IMR-90 (cell line): ENCODE measurements around the gene EXOC4. TPM values are rescaled to one million over a fixed set of nuclear protein-coding genes. Genes with fewer than 3 reads are reported as not detected.

Experiments used
- ATAC-seq: fragments of 200-7000 bp; cut with Tn5 transposase; 2 replicates; pipeline ENCODE4 v1.9.1; 2020; ENCODE audit warnings: low read depth, mild to moderate bottlenecking, moderate library complexity
- BruUV-seq: library from RNA; stranded (reverse); fragments of 400-500 nt; replicated peaks from 2 replicates; lab custom pipeline; 2021; lab: Mats Ljungman, UMichigan
- CTCF ChIA-PET: fragments of 300-600 bp; formaldehyde crosslinking; extraction: SDS; loops from one replicate; lab custom pipeline; 2021; ENCODE audit warnings: antibody characterized with exemption; lab: Yijun Ruan, JAX
- POLR2A ChIA-PET: fragments of 300-600 bp; sonication (Branson Sonifier 250); formaldehyde crosslinking; loops from one replicate; lab custom pipeline; 2022; ENCODE audit warnings: antibody characterized with exemption; ENCODE audit not compliant: unreplicated experiment; lab: Charles Lee
- DNase-seq: peaks from one replicate; pipeline ENCODE4 v3.0.0; 2013
- H2AFZ ChIP-seq: replicated peaks from 2 replicates; pipeline ENCODE3; 2013; ENCODE audit warnings: low read length, mild to moderate bottlenecking; ENCODE audit not compliant: poor library complexity
- H2AK5ac ChIP-seq: 2 replicates; pipeline ENCODE4 v1.6.1; 2013; ENCODE audit warnings: low read depth, low read length, inconsistent platforms
- H2AK9ac ChIP-seq: replicated peaks from 2 replicates; pipeline ENCODE3; 2013; ENCODE audit warnings: mild to moderate bottlenecking, low read depth, low read length, moderate library complexity; ENCODE audit not compliant: poor library complexity
- H2BK120ac ChIP-seq: 2 replicates; pipeline ENCODE4 v1.6.1; 2013; ENCODE audit warnings: low read depth, low read length, inconsistent platforms
- H2BK15ac ChIP-seq: 3 replicates; pipeline ENCODE4 v1.6.1; 2013; ENCODE audit warnings: low read depth, low read length, inconsistent platforms
- H2BK20ac ChIP-seq: 2 replicates; pipeline ENCODE4 v1.6.1; 2013; ENCODE audit warnings: low read depth, mild to moderate bottlenecking, inconsistent platforms, low read length, moderate library complexity
- H2BK5ac ChIP-seq: 2 replicates; pipeline ENCODE4 v1.6.1; 2013; ENCODE audit warnings: mild to moderate bottlenecking, low read depth, low read length, inconsistent platforms; ENCODE audit not compliant: poor library complexity, severe bottlenecking
- H3K14ac ChIP-seq: replicated peaks from 2 replicates; pipeline ENCODE4 v1.6.1; 2013; ENCODE audit warnings: low read depth, low read length, inconsistent platforms
- H3K18ac ChIP-seq: 2 replicates; pipeline ENCODE4 v1.6.1; 2013; ENCODE audit warnings: low read depth, low read length, control low read depth
- H3K23ac ChIP-seq: 2 replicates; pipeline ENCODE4 v1.6.1; 2013; ENCODE audit warnings: low read depth, low read length, inconsistent platforms
- H3K27ac ChIP-seq: 2 replicates; pipeline ENCODE4 v1.5.1; 2013; ENCODE audit warnings: mild to moderate bottlenecking, control low read depth, low read length; ENCODE audit not compliant: insufficient read depth
- H3K27me3 ChIP-seq: 2 replicates; pipeline ENCODE4 v1.6.1; 2013; ENCODE audit warnings: low read length; ENCODE audit not compliant: control insufficient read depth, insufficient read depth
- H3K36me3 ChIP-seq: 2 replicates; pipeline ENCODE4 v1.6.1; 2013; ENCODE audit warnings: low read length, mixed read lengths; ENCODE audit not compliant: control insufficient read depth, insufficient read depth
- H3K4ac ChIP-seq: 2 replicates; pipeline ENCODE4 v1.6.1; 2013; ENCODE audit warnings: low read depth, low read length, inconsistent platforms
- H3K4me1 ChIP-seq: 2 replicates; pipeline ENCODE4 v1.6.1; 2013; ENCODE audit warnings: low read length, mixed read lengths; ENCODE audit not compliant: control insufficient read depth, insufficient read depth
- H3K4me2 ChIP-seq: 2 replicates; pipeline ENCODE4 v1.6.1; 2013; ENCODE audit warnings: low read depth, mild to moderate bottlenecking, control low read depth, low read length, moderate library complexity
- H3K4me3 ChIP-seq: 2 replicates; pipeline ENCODE4 v1.5.1; 2013; ENCODE audit warnings: low read depth, mild to moderate bottlenecking, control low read depth, low read length, moderate library complexity; ENCODE audit not compliant: insufficient read depth
- H3K56ac ChIP-seq: 2 replicates; pipeline ENCODE4 v1.6.1; 2013; ENCODE audit warnings: low read length, inconsistent platforms; ENCODE audit not compliant: insufficient read depth; ENCODE audit errors: extremely low read depth
- H3K79me1 ChIP-seq, 2 experiments: 2 replicates each; pipeline ENCODE4 v1.6.1; 2013; ENCODE audit warnings: low read length in 2 of 2, inconsistent platforms in 1 of 2, low read depth in 1 of 2
- H3K9ac ChIP-seq: 2 replicates; pipeline ENCODE4 v1.6.1; 2013; ENCODE audit warnings: low read depth, low read length, control low read depth
- H3K9me1 ChIP-seq: 2 replicates; pipeline ENCODE4 v1.6.1; 2013; ENCODE audit warnings: low read length, inconsistent platforms; ENCODE audit not compliant: insufficient read depth
- H3K9me3 ChIP-seq: 2 replicates; pipeline ENCODE4 v1.6.1; 2013; ENCODE audit warnings: low read length; ENCODE audit not compliant: control insufficient read depth, insufficient read depth
- H4K20me1 ChIP-seq: 2 replicates; pipeline ENCODE4 v1.6.1; 2013; ENCODE audit warnings: low read length, inconsistent platforms; ENCODE audit not compliant: insufficient read depth
- H4K5ac ChIP-seq: 2 replicates; pipeline ENCODE4 v1.6.1; 2013; ENCODE audit warnings: mild to moderate bottlenecking, low read depth, low read length, control low read depth
- H4K8ac ChIP-seq, 2 experiments: 2 replicates each; pipeline ENCODE4 v1.6.1; 2013; ENCODE audit warnings: low read depth in 2 of 2, low read length in 2 of 2, control low read depth in 1 of 2, inconsistent platforms in 1 of 2
- H4K91ac ChIP-seq: 2 replicates; pipeline ENCODE4 v1.6.1; 2013; ENCODE audit warnings: low read depth, low read length, inconsistent platforms; ENCODE audit not compliant: insufficient read depth
- BHLHE40 ChIP-seq: fragments of 150-350 bp; IDR thresholded peaks from 2 replicates; pipeline ENCODE4 v1.6.1; 2016; ENCODE audit warnings: mild to moderate bottlenecking, low read depth, low read length
- CEBPB ChIP-seq: IDR thresholded peaks from 2 replicates; pipeline ENCODE4 v1.6.1; 2012; ENCODE audit warnings: low read depth, low read length, improper control_type of control experiment
- CTCF ChIP-seq: conservative IDR thresholded peaks from 2 replicates; pipeline ENCODE4 v1.5.1; 2012; ENCODE audit warnings: mild to moderate bottlenecking, low read depth, low read length, improper control_type of control experiment
- FOS ChIP-seq: fragments of 150-350 bp; IDR thresholded peaks from 2 replicates; pipeline ENCODE4 v1.6.1; 2016; ENCODE audit warnings: low read depth, low read length
- MAFK ChIP-seq: IDR thresholded peaks from 2 replicates; pipeline ENCODE4 v1.6.1; 2012; ENCODE audit warnings: low read depth, low read length, improper control_type of control experiment
- MAZ ChIP-seq: IDR thresholded peaks from 2 replicates; pipeline ENCODE4 v1.6.1; 2012; ENCODE audit warnings: low read depth, mild to moderate bottlenecking, low read length, improper control_type of control experiment, moderate library complexity, borderline replicate concordance
- MXI1 ChIP-seq: IDR thresholded peaks from 2 replicates; pipeline ENCODE4 v1.6.1; 2012; ENCODE audit warnings: low read depth, mild to moderate bottlenecking, low read length, moderate library complexity, borderline replicate concordance
- NFE2L2 ChIP-seq: fragments of 150-350 bp; IDR thresholded peaks from 2 replicates; pipeline ENCODE4 v1.6.1; 2016; ENCODE audit warnings: low read depth, mild to moderate bottlenecking, low read length
- POLR2A ChIP-seq: IDR thresholded peaks from 2 replicates; pipeline ENCODE4 v1.6.1; 2012; ENCODE audit warnings: mild to moderate bottlenecking, low read depth, low read length
- RAD21 ChIP-seq: IDR thresholded peaks from 2 replicates; pipeline ENCODE4 v1.6.1; 2012; ENCODE audit warnings: low read length, improper control_type of control experiment
- RCOR1 ChIP-seq: IDR thresholded peaks from 2 replicates; pipeline ENCODE4 v1.6.1; 2012; ENCODE audit warnings: mild to moderate bottlenecking, low read length, improper control_type of control experiment; ENCODE audit not compliant: insufficient replicate concordance
- SMC3 ChIP-seq: fragments of 150-350 bp; IDR thresholded peaks from 2 replicates; pipeline ENCODE4 v1.6.1; 2016; ENCODE audit warnings: low read depth, mild to moderate bottlenecking, antibody characterized with exemption, low read length, moderate library complexity
- USF2 ChIP-seq: fragments of 150-350 bp; IDR thresholded peaks from 2 replicates; pipeline ENCODE4 v1.6.1; 2017; ENCODE audit warnings: mild to moderate bottlenecking, antibody characterized with exemption, low read length, low read depth
- dilution Hi-C: fragments of 300-500 bp; cut with HindIII; formaldehyde crosslinking; loops from one replicate; pipeline ENCODE4 v1.14.3; 2018; ENCODE audit warnings: low sequenced_read_pairs; ENCODE audit not compliant: unreplicated experiment
- in situ Hi-C: fragments of 300-500 bp; cut with MboI; formaldehyde crosslinking; loops from 3 replicates; pipeline ENCODE4 v1.14.3; 2019; ENCODE audit warnings: low sequenced_read_pairs, inconsistent platforms, mixed read lengths
- intact Hi-C: fragments of 100-400 bp; cut with micrococcal nuclease; formaldehyde crosslinking; loops from 2 replicates; pipeline ENCODE4 v1.10.0; 2022
- polyA plus RNA-seq, 3 experiments: library from polyadenylated mRNA; depleted of rRNA; stranded (reverse); fragments of >200 nt; gene quantifications; 2 replicates each; pipeline ENCODE4 v1.2.3, GENCODE V29; 2012; ENCODE audit warnings: low replicate concordance in 1 of 3
- total RNA-seq: library from RNA; depleted of rRNA; stranded (reverse); fragments of >200 nt; gene quantifications from 2 replicates; pipeline ENCODE4 v1.2.3, GENCODE V29; 2012

The EXOC4 gene
- total and polyA plus RNA-seq, 2 of the 4 experiments (the other 2 are of a cell fraction), result 25.4 to 94.6 TPM

GRCh38 chr7:133294234-133294633, 41.4 kb downstream of the EXOC4 start:
- no peak overlapping the region for H4K91ac ChIP-seq
- no peak overlapping the region for H3K4me3 ChIP-seq
- H3K9ac ChIP-seq, result no peak overlapping the region
- no TSS peak for BruUV-seq
- no peak overlapping the region for H4K5ac ChIP-seq
- no peak overlapping the region for H3K14ac ChIP-seq
- H3K36me3 ChIP-seq, result peaks cover 4% of the 10 kb centered on the region; the same call in 1 of the 2 replicates
- TF ChIP-seq FOS (no peak), POLR2A (no peak), RAD21 (no peak), MXI1 (no peak), SMC3 (no peak), BHLHE40 (no peak), MAZ (no peak), CTCF (no peak), CEBPB (no peak), MAFK (no peak), NFE2L2 (no peak), RCOR1 (no peak), USF2 (no peak)
- H2BK120ac ChIP-seq, result no peak overlapping the region
- H3K4me1 ChIP-seq, result no peaks in the 10 kb centered on the region
- H2BK20ac ChIP-seq, result no peak overlapping the region
- POLR2A ChIA-PET, result no interaction called here
- H3K18ac ChIP-seq, result no peak overlapping the region
- peaks cover 3 to 14% of the 10 kb centered on the region in 2 experiments; a peak in 2 of 4 replicates for H3K79me1 ChIP-seq
- no peak overlapping the region for H3K4me2 ChIP-seq
- H2AK9ac ChIP-seq, result no peak overlapping the region
- no peaks in the 10 kb centered on the region for H3K27me3 ChIP-seq
- H2BK5ac ChIP-seq, result no peak overlapping the region
- H2BK15ac ChIP-seq, result no peak overlapping the region
- no peak overlapping the region for H2AK5ac ChIP-seq
- H3K9me1 ChIP-seq, result no peaks in the 10 kb centered on the region
- no peak overlapping the region for H4K8ac ChIP-seq
- no peaks in the 10 kb centered on the region for H3K9me3 ChIP-seq
- DNase-seq (no peak), ATAC-seq (no peak)
- intact Hi-C loops (no loop called here), in situ Hi-C loops (no loop called here), dilution Hi-C loops (no loop called here)
- no peak overlapping the region for H3K56ac ChIP-seq
- no peak overlapping the region for H3K4ac ChIP-seq
- H3K23ac ChIP-seq, result no peak overlapping the region
- CTCF ChIA-PET, result no interaction called here
- H4K20me1 ChIP-seq, result no peaks in the 10 kb centered on the region
- no peak overlapping the region for H3K27ac ChIP-seq
- no peak overlapping the region for H2AFZ ChIP-seq
